Esophagus squamous epithelium (tissue), 4 donors: ENCODE measurements around the gene ADIPOR2.

Experiments
- CTCF ChIP-seq, 6 experiments: fragments of 450-650 bp in 4 of 6; fragments of 200-600 bp in 2 of 6; sonication (generic) in 2 of 6; IDR thresholded peaks; one replicate each; pipeline ENCODE4 v1.5.1; 2016 to 2019; ENCODE audit warnings: antibody characterized with exemption in 6 of 6, mild to moderate bottlenecking in 4 of 6, moderate library complexity in 4 of 6
- POLR2A ChIP-seq, 4 donors: fragments of 450-650 bp; IDR thresholded peaks; one replicate each; pipeline ENCODE4 v1.6.1; 2017; ENCODE audit warnings: antibody characterized with exemption in 4 of 4, mild to moderate bottlenecking in 4 of 4, moderate library complexity in 3 of 4

- no peak for TF ChIP-seq CTCF (IDR thresholded peaks at IDR 0.05)
- TF ChIP-seq POLR2A (IDR thresholded peaks at IDR 0.05): no peak
Measured at GRCh38 chr12:1807087-1807860, 116.4 kb downstream of the ADIPOR2 start.
